H1 (cell line): ENCODE data around the gene GPBP1.

ENCODE experiments used
- ATF2 ChIP-seq: IDR thresholded peaks from 2 replicates; pipeline ENCODE4 v1.6.1; 2012; ENCODE audit warnings: low read length, inconsistent platforms
- CBX5 ChIP-seq: fragments of 300-800, 300-1000 bp; sonication (generic); IDR thresholded peaks from 2 replicates; pipeline ENCODE4 v1.7.1; 2016; ENCODE audit warnings: antibody characterized with exemption, low read length, low read depth
- CHD1 ChIP-seq: IDR thresholded peaks from 2 replicates; pipeline ENCODE4 v1.6.1; 2012; ENCODE audit warnings: low read depth, low read length, improper control_type of control experiment
- EP300 ChIP-seq, 2 experiments: IDR thresholded peaks; 1 replicate in 1 of 2; 2 replicates in 1 of 2; pipeline ENCODE4 v1.6.1; 2011 to 2012; ENCODE audit warnings: low read depth in 2 of 2, low read length in 2 of 2, mild to moderate bottlenecking in 2 of 2, borderline replicate concordance in 1 of 2, inconsistent platforms in 1 of 2, moderate library complexity in 1 of 2
- HDAC2 ChIP-seq, 2 experiments: fragments of 300-600 bp in 1 of 2; sonication (generic) in 1 of 2; IDR thresholded peaks; 2 replicates each; pipeline ENCODE4 v1.6.1; 2011 to 2012; ENCODE audit warnings: low read depth in 2 of 2, low read length in 2 of 2, mild to moderate bottlenecking in 2 of 2, moderate library complexity in 2 of 2, borderline replicate concordance in 1 of 2, inconsistent platforms in 1 of 2
- JUN ChIP-seq: IDR thresholded peaks from 2 replicates; pipeline ENCODE4 v1.6.1; 2011; ENCODE audit warnings: low read depth, mild to moderate bottlenecking, improper control_type of control experiment, low read length
- PHF8 ChIP-seq: fragments of 200-600 bp; sonication (generic); conservative IDR thresholded peaks from 2 replicates; pipeline ENCODE4 v1.7.1; 2012; ENCODE audit warnings: low read depth, mild to moderate bottlenecking, inconsistent platforms, low read length, moderate library complexity
- RFX5 ChIP-seq: IDR thresholded peaks from 2 replicates; pipeline ENCODE4 v1.6.1; 2011; ENCODE audit warnings: low read depth, low read length, improper control_type of control experiment, borderline replicate concordance
- TAF1 ChIP-seq: IDR thresholded peaks from 2 replicates; pipeline ENCODE4 v1.6.1; 2011; ENCODE audit warnings: mild to moderate bottlenecking, low read depth, low read length

- TF ChIP-seq PHF8 (no peak), HDAC2 (IDR thresholded peaks at IDR 0.05; ENCODE audit: borderline replicate concordance in 1 of 2, low read depth in 2 of 2, low read length in 2 of 2) (no peak), EP300 (IDR thresholded peaks at IDR 0.05; ENCODE audit: borderline replicate concordance in 1 of 2, low read depth in 2 of 2, low read length in 2 of 2) (no peak), CHD1 (no peak), RFX5 (no peak), CBX5 (no peak), TAF1 (no peak), JUN (no peak), ATF2 (no peak)
Measured at GRCh38 chr5:57277085-57277484, 103.2 kb downstream of the GPBP1 start.
